Activated CD8-positive, alpha-beta T cell treated with anti-CD3 and anti-CD28 coated beads for 36 hours (primary cell): ENCODE measurements around the gene PRR14. TPM values are rescaled to one million over a fixed set of nuclear protein-coding genes. Genes with fewer than 3 reads are reported as not detected.
A peak's percentile ranks its signal among the peaks of the same experiment; 100 is the strongest.

Source experiments
- ATAC-seq: fragments of 200-7000 bp; cut with Tn5 transposase; one replicate; pipeline ENCODE4 v1.10.0; 2021; ENCODE audit warnings: mild to moderate bottlenecking, moderate library complexity
- CTCF ChIA-PET: fragments of 350-600 bp; sonication (Branson Sonifier 250); formaldehyde crosslinking; loops from one replicate; lab custom pipeline; 2021; ENCODE audit warnings: antibody characterized with exemption; lab: Charles Lee
- POLR2A ChIA-PET: fragments of 350-600 bp; sonication (Branson Sonifier 250); formaldehyde crosslinking; loops from one replicate; lab custom pipeline; 2021; ENCODE audit warnings: antibody characterized with exemption; lab: Charles Lee
- DNase-seq: peaks from one replicate; pipeline ENCODE4 v3.0.0-alpha.2; 2020
- H3K27ac Mint-ChIP-seq: one replicate; pipeline ENCODE4 v1.8.0; 2021; ENCODE audit warnings: mild to moderate bottlenecking, mixed read lengths
- H3K27me3 Mint-ChIP-seq: one replicate; pipeline ENCODE4 v1.8.0; 2021; ENCODE audit warnings: mixed read lengths
- H3K36me3 Mint-ChIP-seq: one replicate; pipeline ENCODE4 v1.8.0; 2021; ENCODE audit warnings: low read depth, mixed read lengths
- H3K4me1 Mint-ChIP-seq: one replicate; pipeline ENCODE4 v1.8.0; 2021; ENCODE audit warnings: low read depth, mixed read lengths
- H3K4me3 Mint-ChIP-seq: one replicate; pipeline ENCODE4 v1.8.0; 2021; ENCODE audit warnings: mild to moderate bottlenecking, moderate library complexity, mixed read lengths
- H3K9me3 Mint-ChIP-seq: one replicate; pipeline ENCODE4 v1.8.0; 2021; ENCODE audit warnings: mixed read lengths
- intact Hi-C: fragments of 100-400 bp; cut with micrococcal nuclease; formaldehyde crosslinking; loops from one replicate; pipeline ENCODE4 v1.10.0; 2022
- total RNA-seq, 2 experiments: library from RNA; stranded (reverse); gene quantifications; one replicate each; pipeline ENCODE4 v1.2.3, GENCODE V29; 2021
- TF ChIP-seq, protein P1 (sequence below): fragments of 200-600 bp; IDR thresholded peaks from one replicate; pipeline ENCODE4 v1.8.0; 2022; ENCODE audit warnings: antibody characterized with exemption, mild to moderate bottlenecking

The PRR14 gene
- total RNA-seq, 2 experiments from 2014 or later = 74.0 to 76.6 TPM

DNA sequence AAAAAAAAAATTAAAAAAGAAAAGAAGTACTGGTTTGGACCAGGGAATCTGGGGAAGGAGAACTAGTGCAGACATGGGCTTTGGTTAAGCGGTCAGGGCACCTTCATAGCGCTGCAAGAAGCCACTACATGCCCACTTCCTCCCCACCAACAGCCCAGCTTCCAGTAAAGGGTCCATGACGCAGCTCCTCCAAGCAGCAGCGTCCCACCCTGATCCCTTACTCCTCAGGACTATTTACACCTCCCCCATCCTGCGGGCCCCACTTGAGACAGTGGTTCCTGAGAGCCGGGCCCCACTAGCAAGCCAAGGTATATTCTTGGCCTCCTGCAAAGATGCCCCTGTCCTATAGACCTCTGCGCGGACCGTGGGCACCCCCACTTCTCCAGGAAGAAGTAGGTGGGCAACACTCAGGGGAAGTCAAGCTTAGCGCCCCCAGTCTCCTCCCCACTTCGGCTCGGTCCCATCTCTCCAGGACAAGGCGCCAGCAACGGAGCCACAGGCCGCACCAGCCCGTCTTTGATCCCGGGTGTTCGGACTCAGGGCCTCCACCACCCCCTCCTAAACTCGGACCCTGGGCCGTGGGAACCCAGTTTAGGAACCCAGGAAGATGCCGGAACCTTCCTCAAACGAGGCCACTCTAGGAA, 913 bp upstream of the PRR14 start:
- CTCF ChIA-PET = interaction anchor here (0.6 to 1.8 kb wide), 10 partner anchors 10 to 251 kb away, joined by 3 to 14 read pairs (median 4); partner anchors contain the start of genes ZNF747 and ZNF764
- no peaks in the 10 kb centered on the region for H3K9me3 Mint-ChIP-seq
- H3K4me3 Mint-ChIP-seq = peak overlapping the region; percentile 88
- peak overlapping the region; percentile 91 for H3K27ac Mint-ChIP-seq
- TF ChIP-seq, protein P1, sequence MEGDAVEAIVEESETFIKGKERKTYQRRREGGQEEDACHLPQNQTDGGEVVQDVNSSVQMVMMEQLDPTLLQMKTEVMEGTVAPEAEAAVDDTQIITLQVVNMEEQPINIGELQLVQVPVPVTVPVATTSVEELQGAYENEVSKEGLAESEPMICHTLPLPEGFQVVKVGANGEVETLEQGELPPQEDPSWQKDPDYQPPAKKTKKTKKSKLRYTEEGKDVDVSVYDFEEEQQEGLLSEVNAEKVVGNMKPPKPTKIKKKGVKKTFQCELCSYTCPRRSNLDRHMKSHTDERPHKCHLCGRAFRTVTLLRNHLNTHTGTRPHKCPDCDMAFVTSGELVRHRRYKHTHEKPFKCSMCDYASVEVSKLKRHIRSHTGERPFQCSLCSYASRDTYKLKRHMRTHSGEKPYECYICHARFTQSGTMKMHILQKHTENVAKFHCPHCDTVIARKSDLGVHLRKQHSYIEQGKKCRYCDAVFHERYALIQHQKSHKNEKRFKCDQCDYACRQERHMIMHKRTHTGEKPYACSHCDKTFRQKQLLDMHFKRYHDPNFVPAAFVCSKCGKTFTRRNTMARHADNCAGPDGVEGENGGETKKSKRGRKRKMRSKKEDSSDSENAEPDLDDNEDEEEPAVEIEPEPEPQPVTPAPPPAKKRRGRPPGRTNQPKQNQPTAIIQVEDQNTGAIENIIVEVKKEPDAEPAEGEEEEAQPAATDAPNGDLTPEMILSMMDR = no peak
- H3K36me3 Mint-ChIP-seq = peaks cover 19% of the 10 kb centered on the region
- H3K27me3 Mint-ChIP-seq = no peaks in the 10 kb centered on the region
- H3K4me1 Mint-ChIP-seq = peaks cover 27% of the 10 kb centered on the region
- ATAC-seq (no peak), DNase-seq (peak; percentile 65)
- intact Hi-C loops = loop anchor here (2.0 to 10.0 kb wide), 2 partner anchors 15 to 245 kb away; partner anchors contain the start of genes BCL7C and CTF1
- POLR2A ChIA-PET = interaction anchor here (0.7 to 2.9 kb wide), 18 partner anchors 7 to 585 kb away, joined by 3 to 18 read pairs (median 5); partner anchors contain the start of genes ALDOA, DCTPP1, SRCAP and TBX6

DNA sequence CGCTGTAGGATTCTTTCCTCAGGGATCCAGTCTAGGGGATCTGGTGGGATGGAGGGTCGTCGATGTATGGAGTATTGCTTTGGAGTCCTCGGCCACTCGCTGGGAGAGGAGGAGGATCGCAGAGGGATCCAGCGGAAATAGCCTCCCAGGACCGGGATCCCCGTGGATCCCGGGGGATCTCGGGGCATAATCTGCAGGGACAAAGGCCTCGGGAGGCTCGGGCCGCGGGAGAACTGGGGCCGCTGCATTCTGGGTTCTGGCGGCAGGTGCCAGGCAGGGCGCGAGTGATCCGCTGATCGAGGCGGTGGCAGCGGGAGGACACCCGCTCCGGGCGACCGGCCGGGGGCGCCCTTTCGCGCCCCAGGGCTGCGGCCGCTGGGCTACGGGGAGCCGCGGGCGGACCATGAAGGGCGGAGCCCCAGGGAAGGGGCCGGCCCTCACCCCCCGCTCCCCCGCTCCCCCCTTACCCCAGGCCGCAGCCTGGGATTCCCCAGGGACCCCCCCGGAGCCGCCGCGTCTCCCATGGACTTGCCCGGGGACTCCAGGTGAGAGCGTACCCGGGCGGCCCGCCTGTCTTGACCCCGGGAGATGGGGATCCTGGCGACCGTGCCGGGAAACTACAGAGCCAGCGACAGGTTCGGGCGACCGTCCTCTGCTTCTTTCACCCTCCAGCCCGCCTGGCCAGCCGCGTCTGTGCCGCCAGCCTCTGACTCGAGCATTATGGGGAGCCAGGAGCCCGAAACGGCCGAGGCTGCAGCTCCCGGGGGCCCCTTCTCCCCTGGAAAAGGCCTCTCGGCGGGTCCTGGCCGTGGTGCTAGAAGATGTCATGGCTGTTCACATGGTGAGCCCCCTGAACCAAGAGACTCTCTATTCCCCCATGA, 604 bp downstream of the PRR14 start:
- TF ChIP-seq, protein P1 = peak; percentile 77
- peaks cover 32% of the 10 kb centered on the region for H3K4me1 Mint-ChIP-seq
- peak overlapping the region; percentile 88 for H3K4me3 Mint-ChIP-seq
- H3K27me3 Mint-ChIP-seq = no peaks in the 10 kb centered on the region
- H3K36me3 Mint-ChIP-seq = peaks cover 32% of the 10 kb centered on the region
- ATAC-seq = peak; percentile 69
- ChIA-PET POLR2A (interaction anchor here (0.7 to 2.9 kb wide), 18 partner anchors 8 to 586 kb away, joined by 3 to 18 read pairs (median 5); partner anchors contain the start of genes ALDOA, DCTPP1, SRCAP and TBX6), CTCF (interaction anchor here (0.7 to 1.8 kb wide), 11 partner anchors 8 to 221 kb away, joined by 3 to 14 read pairs (median 5); partner anchors contain the start of genes DCTPP1 and ZNF747)
- intact Hi-C loops = loop anchor here (2.0 to 10.0 kb wide), 2 partner anchors 17 to 243 kb away; partner anchors contain the start of genes BCL7C and CTF1
- no peaks in the 10 kb centered on the region for H3K9me3 Mint-ChIP-seq
- H3K27ac Mint-ChIP-seq = peak overlapping the region; percentile 91
- peak; percentile 87 for DNase-seq

DNA sequence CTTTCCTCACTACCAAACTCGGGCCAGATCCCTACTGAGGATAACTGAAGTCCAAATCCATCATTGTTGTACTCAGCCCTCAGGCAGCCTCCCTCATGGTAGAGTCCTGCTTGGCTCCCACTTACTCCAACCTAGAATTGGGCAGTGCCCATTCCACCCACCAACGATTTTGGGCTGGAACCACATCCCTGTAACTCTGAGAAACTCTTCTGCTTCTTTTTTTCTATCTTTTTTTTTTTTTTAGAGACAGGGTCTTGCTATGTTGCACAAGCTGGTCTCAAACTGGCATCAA, 1.2 kb downstream of the PRR14 start:
- ChIA-PET CTCF (interaction anchor here (0.7 to 1.8 kb wide), 4 partner anchors 16 to 222 kb away, joined by 3 to 4 read pairs (median 4); partner anchors contain the start of gene DCTPP1), POLR2A (interaction anchor here (0.7 to 2.3 kb wide), 5 partner anchors 17 to 117 kb away, joined by 3 to 7 read pairs (median 3); partner anchors contain the start of gene ZNF747)
- Mint-ChIP-seq H3K4me1 (peaks cover 37% of the 10 kb centered on the region), H3K4me3 (peak overlapping the region; percentile 88), H3K36me3 (peaks cover 36% of the 10 kb centered on the region), H3K9me3 (no peaks in the 10 kb centered on the region), H3K27ac (peak overlapping the region; percentile 72), H3K27me3 (no peaks in the 10 kb centered on the region)
- TF ChIP-seq, protein P1 = no peak
- intact Hi-C loops = loop anchor here (10.0 kb wide), 1 partner anchor 243 kb away; the partner anchor contains the start of genes BCL7C and CTF1
- ATAC-seq (no peak), DNase-seq (no peak)

DNA sequence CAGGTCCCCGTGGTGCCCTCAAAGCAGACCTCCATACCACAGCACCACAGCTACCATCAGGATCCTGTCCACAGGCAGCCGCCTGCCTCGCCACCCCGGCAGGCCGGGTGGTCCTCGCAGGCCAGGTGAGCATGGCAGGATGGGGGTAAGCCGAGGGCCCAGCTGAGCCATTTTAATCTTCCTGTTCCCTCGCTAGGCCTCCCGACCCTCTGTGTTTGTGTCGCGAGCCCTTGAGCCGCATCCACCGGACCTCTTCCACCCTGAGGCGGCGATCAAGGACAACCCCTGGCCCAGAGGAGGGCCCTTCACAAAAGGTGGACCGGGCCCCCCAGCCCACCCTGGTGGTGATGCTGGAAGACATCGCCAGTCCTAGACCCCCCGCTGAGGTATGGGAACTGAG, 2.0 kb downstream of the PRR14 start:
- POLR2A ChIA-PET = interaction anchor here (1.0 to 1.1 kb wide), 2 partner anchors 41 to 45 kb away, joined by 3 to 4 read pairs; no protein-coding TSS in a partner anchor
- Mint-ChIP-seq H3K9me3 (no peaks in the 10 kb centered on the region), H3K4me1 (peaks cover 44% of the 10 kb centered on the region), H3K36me3 (peaks cover 42% of the 10 kb centered on the region), H3K27ac (peak overlapping the region; percentile 72), H3K27me3 (no peaks in the 10 kb centered on the region), H3K4me3 (peak overlapping the region; percentile 88)
- TF ChIP-seq, protein P1 = no peak
- no peak for DNase-seq
- ATAC-seq = no peak
- CTCF ChIA-PET = interaction anchor here (1.2 kb wide), 1 partner anchor 20 kb away, joined by 4 read pairs; no protein-coding TSS in a partner anchor
- intact Hi-C loops = loop anchor here (10.0 kb wide), 1 partner anchor 242 kb away; the partner anchor contains the start of genes BCL7C and CTF1
